IMR-90 (cell line): ENCODE measurements around the gene CEP170. TPM values are rescaled to one million over a fixed set of nuclear protein-coding genes. Genes with fewer than 3 reads are reported as not detected.

ENCODE experiments used
- ATAC-seq: fragments of 200-7000 bp; cut with Tn5 transposase; 2 replicates; pipeline ENCODE4 v1.9.1; 2020; ENCODE audit warnings: low read depth, mild to moderate bottlenecking, moderate library complexity
- BruUV-seq: library from RNA; stranded (reverse); fragments of 400-500 nt; replicated peaks from 2 replicates; lab custom pipeline; 2021; lab: Mats Ljungman, UMichigan
- CTCF ChIA-PET: fragments of 300-600 bp; formaldehyde crosslinking; extraction: SDS; loops from one replicate; lab custom pipeline; 2021; ENCODE audit warnings: antibody characterized with exemption; lab: Yijun Ruan, JAX
- POLR2A ChIA-PET: fragments of 300-600 bp; sonication (Branson Sonifier 250); formaldehyde crosslinking; loops from one replicate; lab custom pipeline; 2022; ENCODE audit warnings: antibody characterized with exemption; ENCODE audit not compliant: unreplicated experiment; lab: Charles Lee
- DNase-seq: peaks from one replicate; pipeline ENCODE4 v3.0.0; 2013
- H2AFZ ChIP-seq: replicated peaks from 2 replicates; pipeline ENCODE3; 2013; ENCODE audit warnings: low read length, mild to moderate bottlenecking; ENCODE audit not compliant: poor library complexity
- H2AK5ac ChIP-seq: 2 replicates; pipeline ENCODE4 v1.6.1; 2013; ENCODE audit warnings: low read depth, low read length, inconsistent platforms
- H2AK9ac ChIP-seq: replicated peaks from 2 replicates; pipeline ENCODE3; 2013; ENCODE audit warnings: mild to moderate bottlenecking, low read depth, low read length, moderate library complexity; ENCODE audit not compliant: poor library complexity
- H2BK120ac ChIP-seq: 2 replicates; pipeline ENCODE4 v1.6.1; 2013; ENCODE audit warnings: low read depth, low read length, inconsistent platforms
- H2BK15ac ChIP-seq: 3 replicates; pipeline ENCODE4 v1.6.1; 2013; ENCODE audit warnings: low read depth, low read length, inconsistent platforms
- H2BK20ac ChIP-seq: 2 replicates; pipeline ENCODE4 v1.6.1; 2013; ENCODE audit warnings: low read depth, mild to moderate bottlenecking, inconsistent platforms, low read length, moderate library complexity
- H2BK5ac ChIP-seq: 2 replicates; pipeline ENCODE4 v1.6.1; 2013; ENCODE audit warnings: mild to moderate bottlenecking, low read depth, low read length, inconsistent platforms; ENCODE audit not compliant: poor library complexity, severe bottlenecking
- H3K14ac ChIP-seq: replicated peaks from 2 replicates; pipeline ENCODE4 v1.6.1; 2013; ENCODE audit warnings: low read depth, low read length, inconsistent platforms
- H3K18ac ChIP-seq: 2 replicates; pipeline ENCODE4 v1.6.1; 2013; ENCODE audit warnings: low read depth, low read length, control low read depth
- H3K23ac ChIP-seq: 2 replicates; pipeline ENCODE4 v1.6.1; 2013; ENCODE audit warnings: low read depth, low read length, inconsistent platforms
- H3K27ac ChIP-seq: 2 replicates; pipeline ENCODE4 v1.5.1; 2013; ENCODE audit warnings: mild to moderate bottlenecking, control low read depth, low read length; ENCODE audit not compliant: insufficient read depth
- H3K27me3 ChIP-seq: 2 replicates; pipeline ENCODE4 v1.6.1; 2013; ENCODE audit warnings: low read length; ENCODE audit not compliant: control insufficient read depth, insufficient read depth
- H3K36me3 ChIP-seq: 2 replicates; pipeline ENCODE4 v1.6.1; 2013; ENCODE audit warnings: low read length, mixed read lengths; ENCODE audit not compliant: control insufficient read depth, insufficient read depth
- H3K4ac ChIP-seq: 2 replicates; pipeline ENCODE4 v1.6.1; 2013; ENCODE audit warnings: low read depth, low read length, inconsistent platforms
- H3K4me1 ChIP-seq: 2 replicates; pipeline ENCODE4 v1.6.1; 2013; ENCODE audit warnings: low read length, mixed read lengths; ENCODE audit not compliant: control insufficient read depth, insufficient read depth
- H3K4me2 ChIP-seq: 2 replicates; pipeline ENCODE4 v1.6.1; 2013; ENCODE audit warnings: low read depth, mild to moderate bottlenecking, control low read depth, low read length, moderate library complexity
- H3K4me3 ChIP-seq: 2 replicates; pipeline ENCODE4 v1.5.1; 2013; ENCODE audit warnings: low read depth, mild to moderate bottlenecking, control low read depth, low read length, moderate library complexity; ENCODE audit not compliant: insufficient read depth
- H3K56ac ChIP-seq: 2 replicates; pipeline ENCODE4 v1.6.1; 2013; ENCODE audit warnings: low read length, inconsistent platforms; ENCODE audit not compliant: insufficient read depth; ENCODE audit errors: extremely low read depth
- H3K79me1 ChIP-seq, 2 experiments: 2 replicates each; pipeline ENCODE4 v1.6.1; 2013; ENCODE audit warnings: low read length in 2 of 2, inconsistent platforms in 1 of 2, low read depth in 1 of 2
- H3K9ac ChIP-seq: 2 replicates; pipeline ENCODE4 v1.6.1; 2013; ENCODE audit warnings: low read depth, low read length, control low read depth
- H3K9me1 ChIP-seq: 2 replicates; pipeline ENCODE4 v1.6.1; 2013; ENCODE audit warnings: low read length, inconsistent platforms; ENCODE audit not compliant: insufficient read depth
- H3K9me3 ChIP-seq: 2 replicates; pipeline ENCODE4 v1.6.1; 2013; ENCODE audit warnings: low read length; ENCODE audit not compliant: control insufficient read depth, insufficient read depth
- H4K20me1 ChIP-seq: 2 replicates; pipeline ENCODE4 v1.6.1; 2013; ENCODE audit warnings: low read length, inconsistent platforms; ENCODE audit not compliant: insufficient read depth
- H4K5ac ChIP-seq: 2 replicates; pipeline ENCODE4 v1.6.1; 2013; ENCODE audit warnings: mild to moderate bottlenecking, low read depth, low read length, control low read depth
- H4K8ac ChIP-seq, 2 experiments: 2 replicates each; pipeline ENCODE4 v1.6.1; 2013; ENCODE audit warnings: low read depth in 2 of 2, low read length in 2 of 2, control low read depth in 1 of 2, inconsistent platforms in 1 of 2
- H4K91ac ChIP-seq: 2 replicates; pipeline ENCODE4 v1.6.1; 2013; ENCODE audit warnings: low read depth, low read length, inconsistent platforms; ENCODE audit not compliant: insufficient read depth
- BHLHE40 ChIP-seq: fragments of 150-350 bp; IDR thresholded peaks from 2 replicates; pipeline ENCODE4 v1.6.1; 2016; ENCODE audit warnings: mild to moderate bottlenecking, low read depth, low read length
- CEBPB ChIP-seq: IDR thresholded peaks from 2 replicates; pipeline ENCODE4 v1.6.1; 2012; ENCODE audit warnings: low read depth, low read length, improper control_type of control experiment
- CHD1 ChIP-seq: IDR thresholded peaks from 2 replicates; pipeline ENCODE4 v1.6.1; 2012; ENCODE audit warnings: low read depth, low read length, improper control_type of control experiment
- FOS ChIP-seq: fragments of 150-350 bp; IDR thresholded peaks from 2 replicates; pipeline ENCODE4 v1.6.1; 2016; ENCODE audit warnings: low read depth, low read length
- MAFK ChIP-seq: IDR thresholded peaks from 2 replicates; pipeline ENCODE4 v1.6.1; 2012; ENCODE audit warnings: low read depth, low read length, improper control_type of control experiment
- MAZ ChIP-seq: IDR thresholded peaks from 2 replicates; pipeline ENCODE4 v1.6.1; 2012; ENCODE audit warnings: low read depth, mild to moderate bottlenecking, low read length, improper control_type of control experiment, moderate library complexity, borderline replicate concordance
- MXI1 ChIP-seq: IDR thresholded peaks from 2 replicates; pipeline ENCODE4 v1.6.1; 2012; ENCODE audit warnings: low read depth, mild to moderate bottlenecking, low read length, moderate library complexity, borderline replicate concordance
- NFE2L2 ChIP-seq: fragments of 150-350 bp; IDR thresholded peaks from 2 replicates; pipeline ENCODE4 v1.6.1; 2016; ENCODE audit warnings: low read depth, mild to moderate bottlenecking, low read length
- POLR2A ChIP-seq: IDR thresholded peaks from 2 replicates; pipeline ENCODE4 v1.6.1; 2012; ENCODE audit warnings: mild to moderate bottlenecking, low read depth, low read length
- RAD21 ChIP-seq: IDR thresholded peaks from 2 replicates; pipeline ENCODE4 v1.6.1; 2012; ENCODE audit warnings: low read length, improper control_type of control experiment
- RCOR1 ChIP-seq: IDR thresholded peaks from 2 replicates; pipeline ENCODE4 v1.6.1; 2012; ENCODE audit warnings: mild to moderate bottlenecking, low read length, improper control_type of control experiment; ENCODE audit not compliant: insufficient replicate concordance
- RFX5 ChIP-seq: IDR thresholded peaks from 2 replicates; pipeline ENCODE4 v1.8.0; 2012; ENCODE audit warnings: low read depth, mild to moderate bottlenecking, low read length, moderate library complexity
- SMC3 ChIP-seq: fragments of 150-350 bp; IDR thresholded peaks from 2 replicates; pipeline ENCODE4 v1.6.1; 2016; ENCODE audit warnings: low read depth, mild to moderate bottlenecking, antibody characterized with exemption, low read length, moderate library complexity
- USF2 ChIP-seq: fragments of 150-350 bp; IDR thresholded peaks from 2 replicates; pipeline ENCODE4 v1.6.1; 2017; ENCODE audit warnings: mild to moderate bottlenecking, antibody characterized with exemption, low read length, low read depth
- WGBS, 2 experiments: methylation state at CpG; one replicate each; pipeline versions ENCODE4 v1.1.5 to v1.1.7; 2013; ENCODE audit warnings: missing lambda C conversion rate in 2 of 2; ENCODE audit not compliant: insufficient read length in 1 of 2; ENCODE audit errors: extremely low coverage in 2 of 2; 5-methylcytosine and 5-hydroxymethylcytosine counted together
- dilution Hi-C: fragments of 300-500 bp; cut with HindIII; formaldehyde crosslinking; loops from one replicate; pipeline ENCODE4 v1.14.3; 2018; ENCODE audit warnings: low sequenced_read_pairs; ENCODE audit not compliant: unreplicated experiment
- in situ Hi-C: fragments of 300-500 bp; cut with MboI; formaldehyde crosslinking; loops from 3 replicates; pipeline ENCODE4 v1.14.3; 2019; ENCODE audit warnings: low sequenced_read_pairs, inconsistent platforms, mixed read lengths
- intact Hi-C: fragments of 100-400 bp; cut with micrococcal nuclease; formaldehyde crosslinking; loops from 2 replicates; pipeline ENCODE4 v1.10.0; 2022
- polyA plus RNA-seq, 3 experiments: library from polyadenylated mRNA; depleted of rRNA; stranded (reverse); fragments of >200 nt; gene quantifications; 2 replicates each; pipeline ENCODE4 v1.2.3, GENCODE V29; 2012; ENCODE audit warnings: low replicate concordance in 1 of 3
- total RNA-seq: library from RNA; depleted of rRNA; stranded (reverse); fragments of >200 nt; gene quantifications from 2 replicates; pipeline ENCODE4 v1.2.3, GENCODE V29; 2012
- TF ChIP-seq, protein P1 (sequence below): fragments of 150-350 bp; IDR thresholded peaks from 2 replicates; pipeline ENCODE4 v1.6.1; 2016; ENCODE audit warnings: low read depth, mild to moderate bottlenecking, low read length, moderate library complexity, borderline replicate concordance

Gene CEP170
- total and polyA plus RNA-seq, 2 of the 4 experiments (the other 2 are of a cell fraction), result 65.8 to 151 TPM

GRCh38 chr1:243281672-243282071, 26.6 kb upstream of the CEP170 start:
- dilution Hi-C loops, result no loop called here
- DNase-seq, result no peak
- Histone ChIP-seq H3K18ac (no peak overlapping the region), H2AK5ac (no peak overlapping the region), H3K9me3 (no peaks in the 10 kb centered on the region), H4K5ac (no peak overlapping the region), H2BK20ac (no peak overlapping the region), H3K27me3 (no peaks in the 10 kb centered on the region), H3K23ac (no peak overlapping the region), H3K4me1 (peaks cover 7% of the 10 kb centered on the region), H2AK9ac (no peak overlapping the region), H3K27ac (no peak overlapping the region), H2BK5ac (no peak overlapping the region), H3K9ac (no peak overlapping the region), H3K14ac (no peak overlapping the region), H3K9me1 (no peaks in the 10 kb centered on the region), H4K91ac (no peak overlapping the region), H3K36me3 (peaks cover 2% of the 10 kb centered on the region; the same call in 1 of the 2 replicates), H3K4ac (no peak overlapping the region), H3K79me1 (peaks cover 13 to 22% of the 10 kb centered on the region in 2 experiments), H4K20me1 (no peaks in the 10 kb centered on the region), H3K4me3 (no peak overlapping the region), H2AFZ (no peak overlapping the region), H3K56ac (no peak overlapping the region), H4K8ac (no peak overlapping the region), H2BK15ac (no peak overlapping the region), H2BK120ac (no peak overlapping the region), H3K4me2 (no peak overlapping the region)
- ChIA-PET POLR2A (no interaction called here), CTCF (interaction anchor here (0.5 to 0.7 kb wide), 2 partner anchors 17 to 1460 kb away, joined by 3 read pairs; no protein-coding TSS in a partner anchor)
- in situ Hi-C loops, result no loop called here
- intact Hi-C loops, result no loop called here
- no peak for ATAC-seq
- whole genome bisulfite sequencing, 2 experiments, result no CpG with 5 or more reads among the region's 5 CpGs
- BruUV-seq, result no TSS peak
- TF ChIP-seq MAZ, result no peak
- TF ChIP-seq BHLHE40, result no peak
- TF ChIP-seq MXI1, result no peak
- TF ChIP-seq CEBPB, result no peak
- TF ChIP-seq NFE2L2, result no peak
- no peak for TF ChIP-seq USF2
- TF ChIP-seq RFX5, result no peak
- no peak for TF ChIP-seq MAFK
- TF ChIP-seq RCOR1, result no peak
- TF ChIP-seq, protein P1, sequence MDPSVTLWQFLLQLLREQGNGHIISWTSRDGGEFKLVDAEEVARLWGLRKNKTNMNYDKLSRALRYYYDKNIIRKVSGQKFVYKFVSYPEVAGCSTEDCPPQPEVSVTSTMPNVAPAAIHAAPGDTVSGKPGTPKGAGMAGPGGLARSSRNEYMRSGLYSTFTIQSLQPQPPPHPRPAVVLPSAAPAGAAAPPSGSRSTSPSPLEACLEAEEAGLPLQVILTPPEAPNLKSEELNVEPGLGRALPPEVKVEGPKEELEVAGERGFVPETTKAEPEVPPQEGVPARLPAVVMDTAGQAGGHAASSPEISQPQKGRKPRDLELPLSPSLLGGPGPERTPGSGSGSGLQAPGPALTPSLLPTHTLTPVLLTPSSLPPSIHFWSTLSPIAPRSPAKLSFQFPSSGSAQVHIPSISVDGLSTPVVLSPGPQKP, result no peak
- no peak for TF ChIP-seq FOS
- no peak for TF ChIP-seq SMC3
- TF ChIP-seq POLR2A, result no peak
- no peak for TF ChIP-seq RAD21
- no peak for TF ChIP-seq CHD1
